IMR-90 (cell line): ENCODE data around the gene PRM2. TPM values are rescaled to one million over a fixed set of nuclear protein-coding genes. Genes with fewer than 3 reads are reported as not detected.

ENCODE experiments used
- ATAC-seq: fragments of 200-7000 bp; cut with Tn5 transposase; 2 replicates; pipeline ENCODE4 v1.9.1; 2020; ENCODE audit warnings: low read depth, mild to moderate bottlenecking, moderate library complexity
- BruUV-seq: library from RNA; stranded (reverse); fragments of 400-500 nt; replicated peaks from 2 replicates; lab custom pipeline; 2021; lab: Mats Ljungman, UMichigan
- CTCF ChIA-PET: fragments of 300-600 bp; formaldehyde crosslinking; extraction: SDS; loops from one replicate; lab custom pipeline; 2021; ENCODE audit warnings: antibody characterized with exemption; lab: Yijun Ruan, JAX
- POLR2A ChIA-PET: fragments of 300-600 bp; sonication (Branson Sonifier 250); formaldehyde crosslinking; loops from one replicate; lab custom pipeline; 2022; ENCODE audit warnings: antibody characterized with exemption; ENCODE audit not compliant: unreplicated experiment; lab: Charles Lee
- DNase-seq: peaks from one replicate; pipeline ENCODE4 v3.0.0; 2013
- H2AFZ ChIP-seq: replicated peaks from 2 replicates; pipeline ENCODE3; 2013; ENCODE audit warnings: low read length, mild to moderate bottlenecking; ENCODE audit not compliant: poor library complexity
- H2AK5ac ChIP-seq: 2 replicates; pipeline ENCODE4 v1.6.1; 2013; ENCODE audit warnings: low read depth, low read length, inconsistent platforms
- H2AK9ac ChIP-seq: replicated peaks from 2 replicates; pipeline ENCODE3; 2013; ENCODE audit warnings: mild to moderate bottlenecking, low read depth, low read length, moderate library complexity; ENCODE audit not compliant: poor library complexity
- H2BK120ac ChIP-seq: 2 replicates; pipeline ENCODE4 v1.6.1; 2013; ENCODE audit warnings: low read depth, low read length, inconsistent platforms
- H2BK15ac ChIP-seq: 3 replicates; pipeline ENCODE4 v1.6.1; 2013; ENCODE audit warnings: low read depth, low read length, inconsistent platforms
- H2BK20ac ChIP-seq: 2 replicates; pipeline ENCODE4 v1.6.1; 2013; ENCODE audit warnings: low read depth, mild to moderate bottlenecking, inconsistent platforms, low read length, moderate library complexity
- H2BK5ac ChIP-seq: 2 replicates; pipeline ENCODE4 v1.6.1; 2013; ENCODE audit warnings: mild to moderate bottlenecking, low read depth, low read length, inconsistent platforms; ENCODE audit not compliant: poor library complexity, severe bottlenecking
- H3K14ac ChIP-seq: replicated peaks from 2 replicates; pipeline ENCODE4 v1.6.1; 2013; ENCODE audit warnings: low read depth, low read length, inconsistent platforms
- H3K18ac ChIP-seq: 2 replicates; pipeline ENCODE4 v1.6.1; 2013; ENCODE audit warnings: low read depth, low read length, control low read depth
- H3K23ac ChIP-seq: 2 replicates; pipeline ENCODE4 v1.6.1; 2013; ENCODE audit warnings: low read depth, low read length, inconsistent platforms
- H3K27ac ChIP-seq: 2 replicates; pipeline ENCODE4 v1.5.1; 2013; ENCODE audit warnings: mild to moderate bottlenecking, control low read depth, low read length; ENCODE audit not compliant: insufficient read depth
- H3K27me3 ChIP-seq: 2 replicates; pipeline ENCODE4 v1.6.1; 2013; ENCODE audit warnings: low read length; ENCODE audit not compliant: control insufficient read depth, insufficient read depth
- H3K36me3 ChIP-seq: 2 replicates; pipeline ENCODE4 v1.6.1; 2013; ENCODE audit warnings: low read length, mixed read lengths; ENCODE audit not compliant: control insufficient read depth, insufficient read depth
- H3K4ac ChIP-seq: 2 replicates; pipeline ENCODE4 v1.6.1; 2013; ENCODE audit warnings: low read depth, low read length, inconsistent platforms
- H3K4me1 ChIP-seq: 2 replicates; pipeline ENCODE4 v1.6.1; 2013; ENCODE audit warnings: low read length, mixed read lengths; ENCODE audit not compliant: control insufficient read depth, insufficient read depth
- H3K4me2 ChIP-seq: 2 replicates; pipeline ENCODE4 v1.6.1; 2013; ENCODE audit warnings: low read depth, mild to moderate bottlenecking, control low read depth, low read length, moderate library complexity
- H3K4me3 ChIP-seq: 2 replicates; pipeline ENCODE4 v1.5.1; 2013; ENCODE audit warnings: low read depth, mild to moderate bottlenecking, control low read depth, low read length, moderate library complexity; ENCODE audit not compliant: insufficient read depth
- H3K56ac ChIP-seq: 2 replicates; pipeline ENCODE4 v1.6.1; 2013; ENCODE audit warnings: low read length, inconsistent platforms; ENCODE audit not compliant: insufficient read depth; ENCODE audit errors: extremely low read depth
- H3K79me1 ChIP-seq, 2 experiments: 2 replicates each; pipeline ENCODE4 v1.6.1; 2013; ENCODE audit warnings: low read length in 2 of 2, inconsistent platforms in 1 of 2, low read depth in 1 of 2
- H3K9ac ChIP-seq: 2 replicates; pipeline ENCODE4 v1.6.1; 2013; ENCODE audit warnings: low read depth, low read length, control low read depth
- H3K9me1 ChIP-seq: 2 replicates; pipeline ENCODE4 v1.6.1; 2013; ENCODE audit warnings: low read length, inconsistent platforms; ENCODE audit not compliant: insufficient read depth
- H3K9me3 ChIP-seq: 2 replicates; pipeline ENCODE4 v1.6.1; 2013; ENCODE audit warnings: low read length; ENCODE audit not compliant: control insufficient read depth, insufficient read depth
- H4K20me1 ChIP-seq: 2 replicates; pipeline ENCODE4 v1.6.1; 2013; ENCODE audit warnings: low read length, inconsistent platforms; ENCODE audit not compliant: insufficient read depth
- H4K5ac ChIP-seq: 2 replicates; pipeline ENCODE4 v1.6.1; 2013; ENCODE audit warnings: mild to moderate bottlenecking, low read depth, low read length, control low read depth
- H4K8ac ChIP-seq, 2 experiments: 2 replicates each; pipeline ENCODE4 v1.6.1; 2013; ENCODE audit warnings: low read depth in 2 of 2, low read length in 2 of 2, control low read depth in 1 of 2, inconsistent platforms in 1 of 2
- H4K91ac ChIP-seq: 2 replicates; pipeline ENCODE4 v1.6.1; 2013; ENCODE audit warnings: low read depth, low read length, inconsistent platforms; ENCODE audit not compliant: insufficient read depth
- BHLHE40 ChIP-seq: fragments of 150-350 bp; IDR thresholded peaks from 2 replicates; pipeline ENCODE4 v1.6.1; 2016; ENCODE audit warnings: mild to moderate bottlenecking, low read depth, low read length
- CEBPB ChIP-seq: IDR thresholded peaks from 2 replicates; pipeline ENCODE4 v1.6.1; 2012; ENCODE audit warnings: low read depth, low read length, improper control_type of control experiment
- CHD1 ChIP-seq: IDR thresholded peaks from 2 replicates; pipeline ENCODE4 v1.6.1; 2012; ENCODE audit warnings: low read depth, low read length, improper control_type of control experiment
- CTCF ChIP-seq: conservative IDR thresholded peaks from 2 replicates; pipeline ENCODE4 v1.5.1; 2012; ENCODE audit warnings: mild to moderate bottlenecking, low read depth, low read length, improper control_type of control experiment
- ELK1 ChIP-seq: fragments of 150-350 bp; IDR thresholded peaks from 2 replicates; pipeline ENCODE4 v1.6.1; 2016; ENCODE audit warnings: low read depth, mild to moderate bottlenecking, low read length, moderate library complexity, borderline replicate concordance
- MAZ ChIP-seq: IDR thresholded peaks from 2 replicates; pipeline ENCODE4 v1.6.1; 2012; ENCODE audit warnings: low read depth, mild to moderate bottlenecking, low read length, improper control_type of control experiment, moderate library complexity, borderline replicate concordance
- MXI1 ChIP-seq: IDR thresholded peaks from 2 replicates; pipeline ENCODE4 v1.6.1; 2012; ENCODE audit warnings: low read depth, mild to moderate bottlenecking, low read length, moderate library complexity, borderline replicate concordance
- NFE2L2 ChIP-seq: fragments of 150-350 bp; IDR thresholded peaks from 2 replicates; pipeline ENCODE4 v1.6.1; 2016; ENCODE audit warnings: low read depth, mild to moderate bottlenecking, low read length
- POLR2A ChIP-seq: IDR thresholded peaks from 2 replicates; pipeline ENCODE4 v1.6.1; 2012; ENCODE audit warnings: mild to moderate bottlenecking, low read depth, low read length
- RAD21 ChIP-seq: IDR thresholded peaks from 2 replicates; pipeline ENCODE4 v1.6.1; 2012; ENCODE audit warnings: low read length, improper control_type of control experiment
- RCOR1 ChIP-seq: IDR thresholded peaks from 2 replicates; pipeline ENCODE4 v1.6.1; 2012; ENCODE audit warnings: mild to moderate bottlenecking, low read length, improper control_type of control experiment; ENCODE audit not compliant: insufficient replicate concordance
- RFX5 ChIP-seq: IDR thresholded peaks from 2 replicates; pipeline ENCODE4 v1.8.0; 2012; ENCODE audit warnings: low read depth, mild to moderate bottlenecking, low read length, moderate library complexity
- SMC3 ChIP-seq: fragments of 150-350 bp; IDR thresholded peaks from 2 replicates; pipeline ENCODE4 v1.6.1; 2016; ENCODE audit warnings: low read depth, mild to moderate bottlenecking, antibody characterized with exemption, low read length, moderate library complexity
- USF2 ChIP-seq: fragments of 150-350 bp; IDR thresholded peaks from 2 replicates; pipeline ENCODE4 v1.6.1; 2017; ENCODE audit warnings: mild to moderate bottlenecking, antibody characterized with exemption, low read length, low read depth
- WGBS, 2 experiments: methylation state at CpG; one replicate each; pipeline versions ENCODE4 v1.1.5 to v1.1.7; 2013; ENCODE audit warnings: missing lambda C conversion rate in 2 of 2; ENCODE audit not compliant: insufficient read length in 1 of 2; ENCODE audit errors: extremely low coverage in 2 of 2; 5-methylcytosine and 5-hydroxymethylcytosine counted together
- dilution Hi-C: fragments of 300-500 bp; cut with HindIII; formaldehyde crosslinking; loops from one replicate; pipeline ENCODE4 v1.14.3; 2018; ENCODE audit warnings: low sequenced_read_pairs; ENCODE audit not compliant: unreplicated experiment
- in situ Hi-C: fragments of 300-500 bp; cut with MboI; formaldehyde crosslinking; loops from 3 replicates; pipeline ENCODE4 v1.14.3; 2019; ENCODE audit warnings: low sequenced_read_pairs, inconsistent platforms, mixed read lengths
- intact Hi-C: fragments of 100-400 bp; cut with micrococcal nuclease; formaldehyde crosslinking; loops from 2 replicates; pipeline ENCODE4 v1.10.0; 2022
- polyA plus RNA-seq, 3 experiments: library from polyadenylated mRNA; depleted of rRNA; stranded (reverse); fragments of >200 nt; gene quantifications; 2 replicates each; pipeline ENCODE4 v1.2.3, GENCODE V29; 2012; ENCODE audit warnings: low replicate concordance in 1 of 3
- total RNA-seq: library from RNA; depleted of rRNA; stranded (reverse); fragments of >200 nt; gene quantifications from 2 replicates; pipeline ENCODE4 v1.2.3, GENCODE V29; 2012

The PRM2 gene
- total and polyA plus RNA-seq, 2 of the 4 experiments (the other 2 are of a cell fraction): not detected

- H3K27me3 ChIP-seq: peaks cover 6% of the 10 kb centered on the region
- ChIA-PET POLR2A (interaction anchor here (0.7 to 1.8 kb wide), 2 partner anchors 17 to 21 kb away, joined by 3 to 18 read pairs; partner anchors contain the start of gene SOCS1), CTCF (interaction anchor here (0.6 to 1.0 kb wide), 2 partner anchors 18 to 1048 kb away, joined by 3 to 4 read pairs; no protein-coding TSS in a partner anchor)
- no peak within 1 kb of the TSS for H2BK15ac ChIP-seq
- ATAC-seq (peak; percentile 52), DNase-seq (no peak)
- WGBS, 2 experiments: 61% methylated on average over 10 of the region's 30 CpGs; no CpG with 5 or more reads in 1 of the 2 experiments
- no peak within 1 kb of the TSS for H3K56ac ChIP-seq
- intact Hi-C loops (no loop called here), in situ Hi-C loops (no loop called here), dilution Hi-C loops (no loop called here)
- H3K4ac ChIP-seq: no peak within 1 kb of the TSS
- no peak within 1 kb of the TSS; the same call in 1 of the 2 replicates for H2BK120ac ChIP-seq
- no peak within 1 kb of the TSS for H3K9ac ChIP-seq
- peak within 1 kb of the TSS; percentile 7; the same call in 1 of the 2 replicates for H3K27ac ChIP-seq
- peak within 1 kb of the TSS; percentile 10; the same call in 1 of the 2 replicates for H3K18ac ChIP-seq
- no peak within 1 kb of the TSS for H2BK20ac ChIP-seq
- no peak within 1 kb of the TSS; the same call in 1 of the 2 replicates for H4K5ac ChIP-seq
- no peaks in the 10 kb centered on the region for H3K9me1 ChIP-seq
- H2BK5ac ChIP-seq: no peak within 1 kb of the TSS
- peaks cover 7% of the 10 kb centered on the region; the same call in 1 of the 2 replicates for H3K4me1 ChIP-seq
- no peak within 1 kb of the TSS for H4K91ac ChIP-seq
- BruUV-seq: no TSS peak
- no peaks in the 10 kb centered on the region for H4K20me1 ChIP-seq
- H2AK5ac ChIP-seq: no peak within 1 kb of the TSS
- H2AK9ac ChIP-seq: no peak within 1 kb of the TSS
- no peak within 1 kb of the TSS for H3K4me3 ChIP-seq
- H4K8ac ChIP-seq: no peak within 1 kb of the TSS
- no peak within 1 kb of the TSS for H3K4me2 ChIP-seq
- peaks cover 7% of the 10 kb centered on the region for H3K9me3 ChIP-seq
- H3K79me1 ChIP-seq: no peaks in the 10 kb centered on the region
- peak within 1 kb of the TSS; percentile 36 for H2AFZ ChIP-seq
- no peak within 1 kb of the TSS for H3K14ac ChIP-seq
- H3K36me3 ChIP-seq: no peaks in the 10 kb centered on the region
- no peak within 1 kb of the TSS for H3K23ac ChIP-seq
- TF ChIP-seq RFX5 (no peak), ELK1 (no peak), USF2 (no peak), MAZ (no peak), BHLHE40 (no peak), CTCF (no peak), RAD21 (no peak), POLR2A (no peak), NFE2L2 (no peak), CEBPB (no peak), RCOR1 (no peak), SMC3 (no peak), CHD1 (no peak), MXI1 (no peak)
Observed at GRCh38 chr16:11272921-11273720, 3.2 kb downstream of the PRM2 start, which contains the start of gene PRM3. PRM3 (minus strand) TSS chr16:11273629; CDS start chr16:11273595, 34 bp downstream.
